ENCODE measurements around the gene PRM3.

The PRM3 gene, protein sequence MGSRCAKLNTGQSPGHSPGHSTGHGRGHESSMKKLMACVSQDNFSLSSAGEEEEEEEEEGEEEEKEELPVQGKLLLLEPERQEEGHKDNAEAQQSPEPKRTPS

DNA sequence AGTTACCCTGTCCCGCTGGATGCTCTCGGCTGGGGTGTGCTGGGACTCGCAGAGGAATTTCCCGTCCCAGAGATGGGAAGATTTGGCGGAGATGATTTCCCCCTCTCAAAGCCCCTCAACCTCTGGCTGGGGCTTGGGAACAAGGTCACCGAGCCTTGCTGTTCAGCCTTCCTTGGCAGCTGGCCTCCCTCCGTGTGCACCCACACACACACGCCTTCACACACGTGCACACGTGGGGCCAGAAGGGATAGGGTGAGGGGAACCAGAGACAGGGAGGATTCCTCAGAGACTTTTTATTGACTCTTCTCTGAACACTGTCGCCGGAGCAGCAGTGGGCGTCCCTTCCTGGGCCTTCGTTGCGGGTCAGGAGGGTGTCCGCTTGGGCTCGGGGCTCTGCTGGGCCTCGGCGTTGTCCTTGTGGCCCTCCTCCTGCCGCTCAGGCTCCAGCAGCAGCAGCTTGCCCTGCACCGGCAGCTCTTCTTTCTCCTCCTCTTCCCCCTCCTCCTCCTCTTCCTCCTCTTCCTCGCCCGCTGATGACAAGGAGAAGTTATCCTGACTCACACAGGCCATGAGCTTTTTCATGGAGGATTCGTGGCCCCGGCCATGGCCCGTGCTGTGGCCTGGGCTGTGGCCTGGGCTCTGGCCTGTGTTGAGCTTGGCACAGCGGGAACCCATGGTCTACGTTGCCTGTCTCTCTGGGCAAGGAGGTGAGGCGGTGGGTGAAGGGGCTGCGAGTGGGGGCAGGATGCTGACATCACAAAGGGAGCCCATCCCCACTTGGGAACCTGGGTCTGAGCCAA is at the start of gene PRM3:
Gene PRM3 (minus strand): TSS at position 709 of the 800 bp plus-strand sequence. CDS start 34 bp downstream, at position 675.
- DNase-seq (ENCODE audit: low read depth in 2 of 2): no peak

DNA sequence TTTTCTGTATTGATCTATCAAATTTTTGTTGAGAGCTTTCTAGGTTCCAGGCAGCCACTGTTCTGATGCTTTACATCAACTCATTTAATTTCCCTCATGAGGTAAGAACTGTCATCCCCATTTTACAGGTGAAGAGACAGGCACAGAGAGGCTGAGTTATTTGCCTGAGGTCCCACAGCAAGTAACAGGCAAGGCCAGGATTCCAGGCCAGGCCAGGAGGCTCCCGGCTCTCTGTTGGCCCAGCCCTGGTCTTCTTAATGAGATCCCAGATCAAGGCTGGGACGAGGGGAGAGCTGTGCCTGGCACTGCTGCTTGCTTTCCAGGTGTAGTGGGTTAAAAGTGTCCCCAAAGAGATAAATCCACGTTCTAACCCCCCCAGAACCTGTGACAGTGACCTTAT is 49.4 kb upstream of the PRM3 start:
- no peak for DNase-seq (ENCODE audit: low read depth in 2 of 2)

DNA sequence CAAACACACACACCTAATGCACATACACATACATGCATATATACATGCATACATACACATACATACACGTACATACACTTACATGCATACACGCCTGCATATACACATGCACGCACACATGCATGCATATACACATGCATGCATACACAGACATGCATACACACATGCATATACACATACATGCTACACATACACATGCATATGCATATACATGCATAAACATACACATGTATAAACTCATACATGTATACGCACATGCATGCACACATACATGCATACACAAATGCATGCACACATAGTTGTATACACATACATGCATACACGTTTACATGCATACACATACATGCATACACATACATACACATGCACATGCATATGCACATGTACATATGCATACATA is 48.2 kb upstream of the PRM3 start:
- DNase-seq (ENCODE audit: low read depth in 2 of 2): no peak

DNA sequence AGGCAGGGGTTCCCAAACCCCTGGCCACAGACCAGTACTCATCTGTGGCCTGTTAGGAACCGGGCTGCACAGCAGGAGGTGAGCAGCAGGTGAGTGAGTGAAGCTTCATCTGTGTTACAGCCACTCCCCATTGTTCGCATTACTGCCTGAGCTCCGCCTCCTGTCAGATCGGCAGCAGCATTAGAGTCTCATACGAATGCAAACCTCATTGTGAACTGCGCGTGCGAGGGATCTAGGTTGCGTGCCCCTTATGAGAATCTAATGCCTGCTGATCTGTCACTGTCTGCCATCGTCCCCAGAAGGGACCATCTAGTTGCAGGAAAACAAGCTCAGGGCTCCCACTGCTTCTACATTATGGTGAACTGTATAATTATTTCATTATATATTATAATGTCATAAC is 46.7 kb upstream of the PRM3 start:
- DNase-seq (ENCODE audit: low read depth in 2 of 2): no peak

DNA sequence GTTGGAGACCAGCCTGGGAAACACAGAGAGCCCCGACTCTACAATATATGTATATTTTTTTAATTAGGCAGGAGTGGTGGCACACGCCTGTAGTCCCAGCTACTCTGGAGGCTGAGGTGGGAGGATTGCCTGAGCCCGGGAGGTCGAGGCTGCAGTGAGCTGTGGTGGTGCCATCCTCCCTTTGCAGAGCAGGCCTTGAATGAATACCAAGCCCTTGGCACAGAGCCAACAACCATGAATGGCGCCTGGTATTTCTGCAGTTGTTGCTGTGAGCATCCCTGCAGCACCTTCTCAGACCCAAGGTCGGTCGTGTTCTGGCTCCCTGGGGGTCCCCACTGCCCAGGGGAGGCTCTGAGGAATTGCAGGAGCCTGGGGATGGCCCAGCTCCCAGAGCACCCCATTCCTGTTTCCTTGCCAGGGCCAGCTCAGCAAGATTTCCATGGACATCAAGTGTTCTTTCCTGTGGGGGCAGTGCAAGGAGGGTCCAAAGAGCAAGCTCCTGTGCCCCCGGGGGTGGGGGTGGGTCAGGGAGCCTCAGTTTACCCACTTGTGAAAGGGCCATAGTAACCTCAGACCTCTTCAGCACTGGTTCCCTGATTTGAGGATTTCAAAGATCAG is 46.2 kb upstream of the PRM3 start:
- DNase-seq (ENCODE audit: low read depth in 2 of 2): no peak

DNA sequence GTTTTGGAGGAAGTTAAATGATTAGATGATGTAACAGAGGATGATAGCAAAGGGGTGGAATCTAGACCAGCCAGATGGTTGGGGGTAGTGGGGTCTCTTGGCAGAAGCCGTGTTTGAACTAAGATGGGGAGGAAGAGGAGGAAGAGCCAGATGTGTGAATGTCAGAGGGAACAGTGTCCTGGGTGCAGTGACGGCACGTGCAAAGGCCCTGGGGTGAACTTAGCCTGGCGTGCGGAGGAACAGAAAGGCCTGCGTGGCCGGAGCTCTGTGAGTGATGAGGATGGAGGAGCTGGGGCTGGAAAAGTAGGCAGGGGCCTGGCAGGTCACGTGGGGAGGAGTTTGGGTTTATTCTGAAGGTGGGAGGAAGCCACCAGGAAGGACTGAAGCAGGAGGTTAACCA is 45.4 kb upstream of the PRM3 start:
- DNase-seq (ENCODE audit: low read depth in 2 of 2): no peak

DNA sequence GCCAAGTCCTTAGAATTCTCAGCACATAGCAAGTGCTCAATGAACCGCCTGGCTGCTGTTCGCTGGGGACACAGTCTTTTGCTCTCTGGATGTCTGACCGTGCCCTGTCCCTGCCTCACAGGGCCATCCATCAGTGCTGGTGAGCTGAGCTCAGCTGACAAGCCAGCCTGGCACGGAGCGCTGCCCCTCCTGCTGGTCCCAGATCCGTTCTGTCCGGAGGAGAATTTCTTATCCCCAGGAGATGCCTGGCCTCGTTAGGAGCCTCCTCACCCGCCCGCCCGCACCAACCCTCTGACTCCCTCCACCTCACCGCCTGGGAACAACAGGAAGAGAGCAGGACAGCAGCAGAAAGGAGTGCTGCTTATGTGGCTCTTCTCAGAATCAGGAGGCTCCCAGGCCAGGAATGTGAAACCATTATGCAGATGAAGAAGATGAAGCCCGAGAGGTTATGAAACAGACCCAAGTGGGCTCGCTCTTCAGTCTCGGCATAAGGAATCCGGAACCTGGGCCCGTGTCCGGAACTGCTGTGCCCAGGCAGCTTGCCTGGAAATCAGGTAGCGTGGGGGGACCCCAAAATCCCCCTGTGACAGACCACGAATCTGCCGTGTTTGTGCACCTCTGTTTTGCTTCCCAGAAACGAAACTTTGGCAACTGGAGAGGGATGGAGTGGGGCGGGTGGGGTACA is 43.0 kb upstream of the PRM3 start:
- no peak for DNase-seq (ENCODE audit: low read depth in 2 of 2)

DNA sequence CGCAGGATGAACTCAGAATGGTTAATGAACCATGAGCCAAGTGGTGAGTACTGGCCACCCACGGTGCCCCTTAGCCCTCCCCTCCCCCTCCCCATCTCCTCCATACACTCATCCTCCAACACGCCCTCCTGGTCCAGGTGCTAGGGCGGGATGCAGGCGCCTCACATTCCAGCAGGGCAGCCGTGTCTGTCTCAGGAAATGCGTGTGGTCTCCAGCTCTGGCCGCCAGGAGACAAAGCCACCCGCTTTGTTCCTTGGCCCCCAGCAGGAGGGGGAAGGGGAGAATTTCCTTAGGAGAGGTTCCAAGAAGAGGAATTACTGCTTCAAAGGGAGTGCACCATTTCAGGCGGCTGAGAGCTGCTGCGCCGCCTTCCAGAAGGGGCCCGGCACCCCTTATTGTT is 42.1 kb upstream of the PRM3 start:
- DNase-seq (ENCODE audit: low read depth in 2 of 2): no peak

DNA sequence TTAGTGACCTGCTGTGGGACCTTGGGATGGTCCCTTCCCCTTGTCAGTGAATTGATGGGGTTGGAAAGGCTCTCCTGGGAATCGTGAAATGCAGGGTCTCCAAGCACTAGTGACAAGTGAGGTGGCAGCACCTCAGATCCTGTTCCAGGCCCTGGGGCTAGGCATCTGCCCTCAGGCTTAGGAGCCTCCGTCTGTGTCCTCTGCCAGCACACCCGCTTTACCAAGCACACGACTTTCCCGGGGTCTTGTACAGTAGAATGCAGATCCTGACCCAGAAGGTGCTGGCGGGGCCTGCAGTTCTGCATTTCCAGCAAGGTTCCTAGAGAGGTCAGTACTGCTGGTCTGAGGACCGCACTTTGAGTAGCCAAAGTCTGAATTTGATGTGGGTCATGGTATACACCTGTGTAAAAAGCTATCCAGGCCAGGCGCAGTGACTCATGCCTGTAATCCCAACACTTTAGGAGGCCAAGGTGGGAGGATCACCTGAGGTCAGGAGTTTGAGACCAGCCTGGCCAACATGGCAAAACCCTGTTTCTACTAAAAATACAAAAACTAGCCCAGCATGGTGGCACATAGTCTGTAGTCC is 41.0 kb upstream of the PRM3 start:
- no peak for DNase-seq (ENCODE audit: low read depth in 2 of 2)

DNA sequence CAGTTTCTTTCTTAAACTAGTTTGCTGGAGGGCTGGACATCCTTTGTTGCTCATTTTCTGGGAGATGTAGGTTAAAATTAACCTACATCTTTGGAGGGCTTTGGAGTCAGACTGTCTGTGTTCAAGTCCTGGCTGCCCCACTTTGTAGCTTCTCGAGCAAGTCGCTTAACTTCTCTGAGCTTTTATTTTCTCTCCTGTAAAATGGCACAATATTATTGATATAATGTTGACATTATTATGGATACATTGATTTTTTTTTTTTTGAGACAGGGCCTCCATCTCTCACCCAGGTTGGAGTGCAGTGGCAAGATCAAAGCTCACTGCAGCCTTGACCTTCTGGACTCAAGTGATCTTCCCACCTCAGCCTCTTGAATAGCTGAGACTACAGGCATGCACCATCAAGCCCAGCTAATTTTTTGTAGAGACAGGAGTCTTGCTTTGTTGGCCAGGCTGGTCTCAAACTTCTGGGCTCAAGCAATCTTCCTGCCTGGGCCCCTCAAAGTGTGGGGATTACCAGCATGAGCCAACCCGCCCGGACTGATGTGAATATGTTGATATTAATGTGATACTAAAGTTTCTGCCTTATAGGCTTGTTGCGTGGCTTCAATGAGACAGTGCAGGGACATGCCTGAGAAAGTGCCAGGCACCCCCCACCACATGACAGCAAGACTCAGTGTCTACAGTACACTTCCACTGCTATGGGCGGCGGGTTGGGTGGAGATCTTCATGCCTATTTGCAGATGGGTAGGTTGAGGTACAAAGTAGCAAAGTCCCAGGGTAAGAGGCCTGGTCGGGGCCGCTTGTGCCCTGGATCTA is 40.3 kb upstream of the PRM3 start:
- DNase-seq (ENCODE audit: low read depth in 2 of 2): no peak

DNA sequence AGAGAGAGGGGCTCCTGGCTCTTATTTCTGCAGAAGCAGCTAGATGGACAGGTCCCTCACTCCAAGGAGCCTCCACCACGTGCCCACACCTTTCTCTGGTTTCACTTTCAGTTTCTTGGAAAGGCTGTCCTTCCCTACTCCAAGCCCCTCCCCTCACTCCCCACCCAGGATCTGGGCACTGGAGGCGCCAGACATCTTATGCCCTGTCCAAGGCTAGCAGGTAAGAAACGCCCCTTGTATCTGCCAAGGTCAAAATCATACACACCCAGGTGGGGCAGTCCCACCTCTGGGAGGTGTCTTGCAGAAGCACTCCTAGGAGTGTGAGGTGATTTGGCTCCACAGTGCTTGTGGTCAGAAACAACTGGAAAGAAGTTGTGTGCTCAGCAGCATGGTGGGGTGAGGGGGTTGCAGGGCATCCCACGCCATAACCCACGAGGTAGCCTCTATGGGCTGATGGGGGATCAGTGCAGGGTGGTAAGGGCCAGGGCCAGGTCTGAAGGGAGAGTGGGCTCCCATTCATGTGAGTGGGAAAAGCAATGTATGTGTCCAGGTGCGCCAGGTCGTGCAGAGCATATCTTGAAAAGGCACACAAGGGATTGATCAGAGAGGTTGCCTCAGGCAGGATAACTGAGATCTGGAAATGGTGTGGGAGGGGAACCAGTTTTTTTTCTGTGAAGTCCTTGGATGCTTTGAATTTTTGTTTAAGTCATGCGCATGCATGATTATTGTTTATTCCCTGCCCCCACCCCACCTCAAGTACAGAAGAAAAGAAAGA is 39.5 kb upstream of the PRM3 start:
- DNase-seq (ENCODE audit: low read depth in 2 of 2): no peak

DNA sequence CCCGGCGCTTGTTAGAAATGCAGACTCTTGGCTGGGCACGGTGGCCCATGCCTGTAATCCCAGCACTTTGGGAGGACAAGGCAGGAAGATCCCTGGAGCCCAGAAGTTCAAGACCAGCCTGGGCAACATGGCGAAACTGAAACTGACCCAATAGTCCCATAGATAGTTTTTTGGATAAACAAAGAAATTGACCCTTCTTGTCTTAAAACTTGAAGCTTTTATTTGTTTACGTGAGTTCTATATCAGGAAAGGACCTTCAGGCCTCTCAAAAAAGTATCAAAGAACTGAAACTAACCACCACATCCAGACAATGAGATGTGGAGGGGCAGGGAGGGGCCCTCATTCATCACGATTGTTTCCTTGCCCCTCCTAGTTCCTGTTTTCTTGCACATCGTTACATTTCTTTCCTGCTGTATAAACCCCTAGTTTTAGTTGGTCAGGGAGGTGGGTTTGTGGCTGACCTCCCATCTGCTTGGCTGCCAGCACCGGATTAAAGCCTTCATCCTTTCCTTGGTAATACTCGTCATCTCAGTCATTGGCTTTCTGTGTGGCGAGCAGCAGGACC is 37.6 kb upstream of the PRM3 start:
- no peak for DNase-seq (ENCODE audit: low read depth in 2 of 2)

DNA sequence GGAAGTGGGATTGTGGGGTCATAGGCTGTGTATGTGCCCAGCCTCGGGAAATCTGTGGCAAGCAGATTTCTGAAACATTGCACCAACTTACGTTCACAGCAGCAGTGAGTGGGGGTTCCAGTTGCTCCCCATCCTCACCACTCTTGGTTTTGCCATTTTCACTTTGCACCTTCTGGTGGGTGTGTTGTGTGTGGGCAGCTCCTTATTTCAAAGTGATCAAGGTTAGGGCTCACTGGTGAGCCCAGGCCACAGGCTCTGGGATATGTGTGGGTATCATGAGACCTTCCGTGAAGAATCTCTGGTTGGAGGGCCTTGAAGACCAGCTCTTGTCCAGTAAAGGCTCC is 37.2 kb upstream of the PRM3 start:
- DNase-seq (ENCODE audit: low read depth in 2 of 2): no peak

DNA sequence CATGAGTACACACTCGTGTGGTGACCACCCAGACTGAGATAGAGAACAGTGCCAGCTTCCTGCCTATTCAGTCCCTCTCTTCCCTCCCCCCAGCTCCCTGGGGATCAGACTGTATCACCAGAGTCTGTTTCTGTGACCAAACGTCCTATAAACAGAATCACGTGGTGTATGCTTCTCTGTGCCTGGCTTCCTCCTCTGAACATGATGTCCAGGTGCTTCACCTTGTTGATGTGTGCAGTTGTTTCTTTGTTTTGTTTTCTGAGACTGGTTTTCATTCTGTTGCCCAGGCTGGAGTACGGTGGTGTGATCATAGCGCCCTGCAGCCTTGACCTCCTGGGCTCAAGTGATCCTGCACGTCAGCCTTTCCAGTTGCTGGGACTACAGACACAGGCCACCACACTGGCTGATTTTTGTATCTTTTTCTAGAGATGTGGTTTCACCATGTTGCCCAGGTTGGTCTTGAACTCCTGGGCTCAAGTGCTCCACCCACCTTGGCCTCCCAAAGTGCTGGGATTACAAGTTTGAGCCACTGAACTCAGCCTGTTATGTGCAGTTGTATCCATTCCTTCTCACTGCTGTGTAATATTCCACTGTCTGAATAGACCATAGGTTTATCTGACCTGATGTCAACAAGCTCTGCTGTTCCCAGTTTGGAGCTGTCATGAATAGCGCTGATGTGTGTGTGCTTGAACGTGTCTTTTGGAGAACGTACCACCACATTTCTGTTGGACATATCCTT is 36.6 kb upstream of the PRM3 start:
- no peak for DNase-seq (ENCODE audit: low read depth in 2 of 2)

DNA sequence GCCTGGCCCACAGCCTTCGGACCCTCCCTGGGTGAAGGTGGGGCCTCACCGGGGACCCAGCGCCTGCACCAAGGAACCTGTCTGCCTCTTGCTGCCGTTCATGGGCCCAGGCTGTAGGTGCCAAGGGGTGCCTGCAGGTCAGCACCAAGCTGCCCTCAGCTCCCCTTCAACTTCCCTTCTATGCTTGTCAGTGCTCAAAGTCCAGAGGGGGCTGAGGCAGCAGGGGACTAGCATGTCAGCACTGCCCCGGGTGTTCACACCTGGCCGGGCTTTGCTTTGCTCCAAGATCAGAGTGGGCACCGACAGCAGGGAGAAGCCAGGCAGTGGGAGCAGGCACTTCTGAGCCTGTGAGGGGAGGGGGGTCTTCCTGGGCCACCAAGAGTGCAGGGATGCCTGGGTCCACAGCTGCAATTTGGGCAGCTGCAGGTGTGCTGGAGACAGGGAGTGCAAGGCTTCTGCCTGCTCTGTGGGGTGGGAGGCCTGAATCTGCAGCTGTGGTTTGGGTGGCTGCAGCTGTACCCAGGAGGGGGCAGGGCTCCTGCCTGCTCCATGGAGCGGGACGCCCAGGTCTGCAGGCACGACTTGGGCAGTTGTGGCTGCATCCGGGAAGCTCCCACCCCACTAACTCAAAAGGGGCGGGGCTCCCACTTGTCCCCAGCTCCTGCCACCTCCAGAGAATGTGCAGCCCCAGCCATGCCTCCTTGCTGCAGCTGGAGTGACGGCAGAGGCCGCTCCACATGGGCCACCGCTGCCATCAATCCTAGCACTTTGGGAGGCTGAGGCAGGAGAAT is 35.3 kb upstream of the PRM3 start:
- no peak for DNase-seq (ENCODE audit: low read depth in 2 of 2)

DNA sequence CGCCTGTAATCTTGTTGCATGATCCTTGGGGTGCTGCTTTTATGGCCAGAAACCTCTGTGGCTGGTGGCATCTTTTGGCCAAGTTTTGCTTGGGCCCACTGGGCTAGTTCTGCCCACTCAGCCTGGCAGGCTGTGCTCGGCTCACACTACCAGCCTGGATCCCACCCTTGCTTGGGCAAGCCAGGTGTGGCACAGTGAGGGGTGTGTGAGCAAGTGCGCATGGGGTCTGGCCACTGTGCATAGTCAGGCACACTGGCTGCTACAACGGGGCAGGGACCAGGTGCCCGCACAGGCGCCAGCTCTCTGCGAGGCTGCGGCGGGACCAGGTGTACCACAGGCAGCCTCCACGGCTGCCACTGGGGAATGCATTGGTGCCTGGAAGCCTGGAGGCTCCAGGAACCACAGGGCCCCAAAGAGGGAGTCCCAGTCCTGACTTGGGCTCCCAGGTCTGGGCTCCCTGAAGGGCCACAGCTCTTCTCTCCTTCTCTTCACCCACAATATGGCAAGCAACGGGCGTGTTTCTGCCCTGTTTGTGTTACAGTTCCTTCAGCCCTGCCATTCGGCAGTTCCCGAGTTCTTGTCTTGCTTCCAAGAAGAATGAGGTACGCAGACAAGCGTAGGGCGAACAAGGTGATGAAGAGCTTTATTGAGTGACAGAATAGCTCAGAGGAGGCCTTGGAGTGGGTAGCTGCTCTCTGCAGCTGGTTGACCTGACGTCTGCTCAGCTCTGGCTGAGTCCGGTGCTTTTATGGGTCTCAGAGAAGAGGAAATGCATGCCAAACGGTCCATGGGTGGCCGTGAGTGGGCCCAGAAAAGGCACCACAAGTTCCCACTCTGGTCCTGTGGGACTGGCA is 34.4 kb upstream of the PRM3 start:
- no peak for DNase-seq (ENCODE audit: low read depth in 2 of 2)

DNA sequence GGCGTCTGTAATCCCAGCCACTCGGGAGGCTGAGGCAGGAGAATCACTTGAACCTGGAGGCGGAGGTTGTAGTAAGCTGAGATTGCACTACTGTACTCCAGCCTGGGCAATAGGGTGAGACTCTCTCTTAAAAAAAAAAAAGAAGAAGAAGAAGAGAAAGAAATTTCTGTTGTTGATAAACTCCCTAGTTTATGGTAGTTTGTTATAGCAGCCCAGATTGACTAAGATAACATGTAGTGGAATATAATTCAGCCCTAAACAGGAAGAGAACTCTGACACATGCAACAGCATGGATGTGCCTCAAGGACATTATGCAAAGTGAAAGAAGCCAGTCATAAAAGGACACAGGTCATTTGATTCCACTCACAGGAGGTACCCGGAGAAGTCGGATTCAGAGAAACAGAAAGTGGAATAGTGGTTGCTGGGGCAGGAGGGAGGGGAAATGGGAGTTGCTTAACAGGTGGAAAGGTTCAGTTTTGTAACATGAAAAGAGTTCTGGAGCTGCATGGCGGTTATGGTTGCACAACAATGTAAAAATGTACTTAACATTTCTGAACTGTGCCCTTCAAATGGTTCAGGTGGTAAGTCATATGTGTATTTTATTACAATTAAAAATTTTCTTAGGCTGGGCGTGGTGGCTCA is 33.7 kb upstream of the PRM3 start:
- DNase-seq (ENCODE audit: low read depth in 2 of 2): no peak

DNA sequence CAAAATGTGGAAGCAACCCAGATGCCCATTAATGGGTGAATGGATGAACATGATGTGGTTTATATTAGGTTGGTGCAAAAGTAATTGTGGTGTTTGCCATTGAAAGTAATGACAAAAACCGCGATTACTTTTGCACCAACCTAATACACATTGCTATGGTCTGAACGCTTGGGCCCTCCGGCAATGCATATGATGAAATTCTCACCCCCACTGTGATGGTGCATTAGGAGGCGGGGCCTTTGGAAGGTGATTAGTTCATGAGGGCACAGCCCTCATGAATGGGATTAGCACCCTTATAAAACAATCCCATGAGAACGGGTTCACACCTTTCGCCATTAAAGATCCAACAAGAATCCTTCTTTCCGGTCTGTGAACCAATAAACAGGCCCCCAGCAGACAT is 33.0 kb upstream of the PRM3 start:
- no peak for DNase-seq (ENCODE audit: low read depth in 2 of 2)
